HCT116 (cell line): ENCODE data around the gene TRAF2. TPM values are rescaled to one million over a fixed set of nuclear protein-coding genes. Genes with fewer than 3 reads are reported as not detected.

Experiments used
- ATAC-seq: fragments of 200-7000 bp; cut with Tn5 transposase; 2 replicates; pipeline ENCODE4 v1.9.1; 2020; ENCODE audit warnings: mild to moderate bottlenecking, moderate library complexity
- BruUV-seq: library from RNA; stranded (reverse); fragments of 400-500 nt; replicated peaks from 2 replicates; lab custom pipeline; 2021; lab: Mats Ljungman, UMichigan
- CTCF ChIA-PET: fragments of 300-600 bp; sonication (Branson Sonifier 250); formaldehyde crosslinking; loops from one replicate; lab custom pipeline; 2021; ENCODE audit warnings: antibody characterized with exemption; lab: Charles Lee
- POLR2A ChIA-PET: fragments of 300-600, 350-600 bp; sonication (Branson Sonifier 250); formaldehyde crosslinking; loops from one replicate; lab custom pipeline; 2021; ENCODE audit warnings: antibody characterized with exemption; lab: Charles Lee
- RAD21 ChIA-PET, 2 experiments: fragments of 300-600 bp; sonication (Branson Sonifier 250); formaldehyde crosslinking; loops; one replicate each; lab custom pipeline; 2023; ENCODE audit warnings: low total read pairs in 2 of 2; ENCODE audit not compliant: uncharacterized antibody in 2 of 2, unreplicated experiment in 2 of 2, low non-redundant PET in 1 of 2; lab: Charles Lee
- DNase-seq: peaks from one replicate; pipeline ENCODE4 v3.0.0-alpha.2; 2010; ENCODE audit warnings: low read depth, low spot score
- H2AFZ ChIP-seq: fragments of 200-600 bp; shearing (Covaris generic), sonication (generic); 2 replicates; pipeline ENCODE4 v1.6.1; 2017; ENCODE audit warnings: low read depth, mixed run types, mixed read lengths, antibody characterized with exemption, low read length; ENCODE audit not compliant: poor library complexity, severe bottlenecking
- H3K27ac ChIP-seq: 2 replicates; pipeline ENCODE4 v1.5.1; 2012; ENCODE audit warnings: low read depth, low read length
- H3K27me3 ChIP-seq: fragments of 200-600 bp; sonication (generic); 2 replicates; pipeline ENCODE4 v1.6.1; 2016; ENCODE audit warnings: mixed run types, low read length, mixed read lengths; ENCODE audit not compliant: insufficient read depth
- H3K36me3 ChIP-seq, 2 experiments: fragments of 200-500 bp in 1 of 2; fragments of 200-600 bp in 1 of 2; sonication (Bioruptor generic) in 1 of 2; sonication (generic) in 1 of 2; 2 replicates each; pipeline versions ENCODE4 v1.5.1 to v1.6.1; 2014 to 2016; ENCODE audit warnings: low read length in 2 of 2, inconsistent platforms in 1 of 2, mixed read lengths in 1 of 2, mixed run types in 1 of 2; ENCODE audit not compliant: insufficient read depth in 2 of 2, control insufficient read depth in 1 of 2
- H3K4me1 ChIP-seq, 2 experiments: fragments of 200-600 bp in 1 of 2; sonication (generic) in 1 of 2; 2 replicates each; pipeline versions ENCODE4 v1.5.1 to v1.6.1; 2012 to 2017; ENCODE audit warnings: low read length in 2 of 2, inconsistent platforms in 1 of 2, mild to moderate bottlenecking in 1 of 2, mixed read lengths in 1 of 2, mixed run types in 1 of 2, moderate library complexity in 1 of 2; ENCODE audit not compliant: insufficient read depth in 2 of 2, control insufficient read depth in 1 of 2
- H3K4me2 ChIP-seq: fragments of 200-600 bp; sonication (generic); 2 replicates; pipeline ENCODE4 v1.6.1; 2017; ENCODE audit warnings: mixed run types, low read length, mixed read lengths
- H3K4me3 ChIP-seq, 2 experiments: fragments of 200-600 bp in 1 of 2; sonication (generic) in 1 of 2; replicated peaks in 1 of 2; 2 replicates each; pipeline ENCODE4 v1.5.1; 2011 to 2016; ENCODE audit warnings: low read length in 2 of 2, control low read depth in 1 of 2, low read depth in 1 of 2, mild to moderate bottlenecking in 1 of 2, mixed read lengths in 1 of 2, mixed run types in 1 of 2
- H3K79me2 ChIP-seq: fragments of 200-600 bp; sonication (generic); 2 replicates; pipeline ENCODE4 v1.6.1; 2017; ENCODE audit warnings: mild to moderate bottlenecking, mixed run types, low read length, moderate library complexity, mixed read lengths; ENCODE audit not compliant: insufficient read depth
- H3K9ac ChIP-seq: fragments of 200-600 bp; sonication (generic); 2 replicates; pipeline ENCODE4 v1.6.1; 2016; ENCODE audit warnings: low read length, mixed read lengths
- H3K9me2 ChIP-seq: fragments of 200-600 bp; sonication (generic), shearing (Covaris generic); 2 replicates; pipeline ENCODE4 v1.6.1; 2017; ENCODE audit warnings: mixed run types, mild to moderate bottlenecking, moderate library complexity; ENCODE audit not compliant: insufficient read depth
- H3K9me3 ChIP-seq, 2 experiments: fragments of 200-500 bp in 1 of 2; fragments of 200-600 bp in 1 of 2; sonication (Bioruptor generic) in 1 of 2; sonication (generic) in 1 of 2; 2 replicates each; pipeline ENCODE4 v1.6.1; 2014 to 2017; ENCODE audit warnings: low read length in 2 of 2, mixed read lengths in 2 of 2, inconsistent platforms in 1 of 2, low read depth in 1 of 2, mild to moderate bottlenecking in 1 of 2, mixed run types in 1 of 2, moderate library complexity in 1 of 2; ENCODE audit not compliant: control insufficient read depth in 1 of 2, insufficient read depth in 1 of 2
- H4K20me1 ChIP-seq: fragments of 200-600 bp; sonication (generic), shearing (Covaris generic); 2 replicates; pipeline ENCODE4 v1.6.1; 2017; ENCODE audit warnings: mixed run types, mild to moderate bottlenecking, moderate library complexity; ENCODE audit not compliant: insufficient read depth
- CBX3 ChIP-seq: IDR thresholded peaks from 2 replicates; pipeline ENCODE4 v1.6.1; 2012; ENCODE audit warnings: low read depth
- EGR1 ChIP-seq: IDR thresholded peaks from 2 replicates; pipeline ENCODE4 v1.6.1; 2012; ENCODE audit warnings: low read depth
- ELF1 ChIP-seq: IDR thresholded peaks from 2 replicates; pipeline ENCODE4 v1.6.1; 2012; ENCODE audit warnings: low read depth, borderline replicate concordance
- EZH2 ChIP-seq: fragments of 200-600 bp; sonication (generic); IDR thresholded peaks from 2 replicates; pipeline ENCODE4 v1.6.1; 2017; ENCODE audit warnings: antibody characterized with exemption, mixed run types
- EZH2phosphoT487 ChIP-seq: fragments of 200-600 bp; IDR thresholded peaks from 2 replicates; pipeline ENCODE4 v1.6.1; 2018; ENCODE audit warnings: antibody characterized with exemption, borderline replicate concordance
- JUND ChIP-seq: IDR thresholded peaks from 2 replicates; pipeline ENCODE4 v1.6.1; 2012
- POLR2A ChIP-seq: IDR thresholded peaks from 2 replicates; pipeline ENCODE4 v1.7.0; 2011; ENCODE audit warnings: borderline replicate concordance; ENCODE audit not compliant: insufficient read depth, insufficient read length; ENCODE audit errors: extremely low read depth
- RAD21 ChIP-seq: IDR thresholded peaks from 2 replicates; pipeline ENCODE4 v1.6.1; 2012; ENCODE audit warnings: low read depth, mild to moderate bottlenecking
- SIN3A ChIP-seq: IDR thresholded peaks from 2 replicates; pipeline ENCODE4 v1.6.1; 2012; ENCODE audit warnings: low read depth
- SRF ChIP-seq: IDR thresholded peaks from 2 replicates; pipeline ENCODE4 v1.6.1; 2012; ENCODE audit warnings: low read depth
- YY1 ChIP-seq: IDR thresholded peaks from 2 replicates; pipeline ENCODE4 v1.6.1; 2011; ENCODE audit warnings: low read length, low read depth, moderate library complexity, mild to moderate bottlenecking; ENCODE audit not compliant: insufficient replicate concordance; ENCODE audit errors: extremely low read depth
- ZFX ChIP-seq: fragments of 450-650 bp; IDR thresholded peaks from 2 replicates; pipeline ENCODE4 v1.6.1; 2017
- ZNF274 ChIP-seq: fragments of 200-500 bp; sonication (Bioruptor generic); IDR thresholded peaks from 2 replicates; pipeline ENCODE4 v1.6.1; 2014; ENCODE audit warnings: mild to moderate bottlenecking, low read depth, low read length, inconsistent platforms
- intact Hi-C: fragments of 100-400 bp; cut with micrococcal nuclease; formaldehyde crosslinking; loops from 2 replicates; pipeline ENCODE4 v1.10.0; 2022
- total RNA-seq: library from RNA; stranded (reverse); gene quantifications from one replicate; pipeline ENCODE4 v1.2.1, GENCODE V29; 2021; ENCODE audit not compliant: unreplicated experiment
- TF ChIP-seq, protein P1 (sequence below): IDR thresholded peaks from 2 replicates; pipeline ENCODE4 v1.6.1; 2011; ENCODE audit warnings: mild to moderate bottlenecking, low read length, moderate library complexity; ENCODE audit not compliant: insufficient replicate concordance; ENCODE audit errors: extremely low read depth
- TF ChIP-seq, protein P2 (sequence below): IDR thresholded peaks from 2 replicates; pipeline ENCODE4 v1.6.1; 2012
- TF ChIP-seq, protein P3 (sequence below): IDR thresholded peaks from 2 replicates; pipeline ENCODE4 v1.6.1; 2012; ENCODE audit warnings: low read depth

TRAF2 gene
- total RNA-seq, 1 experiment from 2014 or later, result 28.4 TPM

DNA sequence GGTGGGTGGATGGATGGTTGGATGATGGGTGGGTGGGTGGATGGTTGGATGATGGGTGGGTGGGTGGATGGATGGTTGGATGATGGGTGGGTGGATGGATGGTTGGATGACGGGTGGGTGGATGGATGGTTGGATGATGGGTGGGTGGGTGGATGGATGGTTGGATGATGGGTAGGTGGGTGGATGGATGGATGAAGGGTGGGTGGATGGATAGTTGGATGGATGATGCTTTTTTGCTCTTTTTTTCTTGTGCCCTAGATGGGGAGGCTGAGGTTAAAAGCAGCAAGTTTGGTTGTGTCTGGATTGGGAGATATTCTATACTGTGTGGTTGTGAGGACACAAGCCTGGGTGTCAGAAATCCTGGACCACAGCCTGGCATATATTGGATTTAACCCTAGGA, 71.1 kb downstream of the TRAF2 start:
- H3K4me1 ChIP-seq, result no peaks in the 10 kb centered on the region
- H3K27ac ChIP-seq, result no peak overlapping the region
- H4K20me1 ChIP-seq, result no peaks in the 10 kb centered on the region
- H3K79me2 ChIP-seq, result no peaks in the 10 kb centered on the region
- H3K27me3 ChIP-seq, result no peaks in the 10 kb centered on the region
- TF ChIP-seq, protein P1, sequence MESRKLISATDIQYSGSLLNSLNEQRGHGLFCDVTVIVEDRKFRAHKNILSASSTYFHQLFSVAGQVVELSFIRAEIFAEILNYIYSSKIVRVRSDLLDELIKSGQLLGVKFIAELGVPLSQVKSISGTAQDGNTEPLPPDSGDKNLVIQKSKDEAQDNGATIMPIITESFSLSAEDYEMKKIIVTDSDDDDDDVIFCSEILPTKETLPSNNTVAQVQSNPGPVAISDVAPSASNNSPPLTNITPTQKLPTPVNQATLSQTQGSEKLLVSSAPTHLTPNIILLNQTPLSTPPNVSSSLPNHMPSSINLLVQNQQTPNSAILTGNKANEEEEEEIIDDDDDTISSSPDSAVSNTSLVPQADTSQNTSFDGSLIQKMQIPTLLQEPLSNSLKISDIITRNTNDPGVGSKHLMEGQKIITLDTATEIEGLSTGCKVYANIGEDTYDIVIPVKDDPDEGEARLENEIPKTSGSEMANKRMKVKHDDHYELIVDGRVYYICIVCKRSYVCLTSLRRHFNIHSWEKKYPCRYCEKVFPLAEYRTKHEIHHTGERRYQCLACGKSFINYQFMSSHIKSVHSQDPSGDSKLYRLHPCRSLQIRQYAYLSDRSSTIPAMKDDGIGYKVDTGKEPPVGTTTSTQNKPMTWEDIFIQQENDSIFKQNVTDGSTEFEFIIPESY, result no peak
- no peak for TF ChIP-seq ZFX
- TF ChIP-seq YY1, result no peak
- TF ChIP-seq EZH2phosphoT487, result no peak
- no peak for TF ChIP-seq EZH2
- TF ChIP-seq CBX3, result no peak
- no peak for TF ChIP-seq JUND
- TF ChIP-seq, protein P2, sequence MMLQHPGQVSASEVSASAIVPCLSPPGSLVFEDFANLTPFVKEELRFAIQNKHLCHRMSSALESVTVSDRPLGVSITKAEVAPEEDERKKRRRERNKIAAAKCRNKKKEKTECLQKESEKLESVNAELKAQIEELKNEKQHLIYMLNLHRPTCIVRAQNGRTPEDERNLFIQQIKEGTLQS, result no peak
- TF ChIP-seq ZNF274, result no peak
- no peak for TF ChIP-seq SIN3A
- TF ChIP-seq, protein P3, sequence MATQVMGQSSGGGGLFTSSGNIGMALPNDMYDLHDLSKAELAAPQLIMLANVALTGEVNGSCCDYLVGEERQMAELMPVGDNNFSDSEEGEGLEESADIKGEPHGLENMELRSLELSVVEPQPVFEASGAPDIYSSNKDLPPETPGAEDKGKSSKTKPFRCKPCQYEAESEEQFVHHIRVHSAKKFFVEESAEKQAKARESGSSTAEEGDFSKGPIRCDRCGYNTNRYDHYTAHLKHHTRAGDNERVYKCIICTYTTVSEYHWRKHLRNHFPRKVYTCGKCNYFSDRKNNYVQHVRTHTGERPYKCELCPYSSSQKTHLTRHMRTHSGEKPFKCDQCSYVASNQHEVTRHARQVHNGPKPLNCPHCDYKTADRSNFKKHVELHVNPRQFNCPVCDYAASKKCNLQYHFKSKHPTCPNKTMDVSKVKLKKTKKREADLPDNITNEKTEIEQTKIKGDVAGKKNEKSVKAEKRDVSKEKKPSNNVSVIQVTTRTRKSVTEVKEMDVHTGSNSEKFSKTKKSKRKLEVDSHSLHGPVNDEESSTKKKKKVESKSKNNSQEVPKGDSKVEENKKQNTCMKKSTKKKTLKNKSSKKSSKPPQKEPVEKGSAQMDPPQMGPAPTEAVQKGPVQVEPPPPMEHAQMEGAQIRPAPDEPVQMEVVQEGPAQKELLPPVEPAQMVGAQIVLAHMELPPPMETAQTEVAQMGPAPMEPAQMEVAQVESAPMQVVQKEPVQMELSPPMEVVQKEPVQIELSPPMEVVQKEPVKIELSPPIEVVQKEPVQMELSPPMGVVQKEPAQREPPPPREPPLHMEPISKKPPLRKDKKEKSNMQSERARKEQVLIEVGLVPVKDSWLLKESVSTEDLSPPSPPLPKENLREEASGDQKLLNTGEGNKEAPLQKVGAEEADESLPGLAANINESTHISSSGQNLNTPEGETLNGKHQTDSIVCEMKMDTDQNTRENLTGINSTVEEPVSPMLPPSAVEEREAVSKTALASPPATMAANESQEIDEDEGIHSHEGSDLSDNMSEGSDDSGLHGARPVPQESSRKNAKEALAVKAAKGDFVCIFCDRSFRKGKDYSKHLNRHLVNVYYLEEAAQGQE, result no peak
- no peak for TF ChIP-seq EGR1
- no peak for TF ChIP-seq SRF
- no peak for TF ChIP-seq ELF1
- no peak for TF ChIP-seq POLR2A
- no peak for TF ChIP-seq RAD21
- H3K4me2 ChIP-seq, result no peak overlapping the region
- RAD21 ChIA-PET, result no interaction called here
- CTCF ChIA-PET, result no interaction called here
- no peak overlapping the region for H2AFZ ChIP-seq
- H3K9ac ChIP-seq, result no peak overlapping the region
- ATAC-seq (no peak), DNase-seq (no peak)
- H3K36me3 ChIP-seq, result no peaks in the 10 kb centered on the region
- no peaks in the 10 kb centered on the region for H3K9me2 ChIP-seq
- POLR2A ChIA-PET, result no interaction called here
- BruUV-seq, result no TSS peak
- no peak overlapping the region for H3K4me3 ChIP-seq
- intact Hi-C loops, result no loop called here
- no peaks in the 10 kb centered on the region for H3K9me3 ChIP-seq
